RWPE1 (cell line): ENCODE measurements around the gene FOXP1.

Experiments
- CTCF ChIA-PET: fragments of 350-600 bp; sonication (Branson Sonifier 250); formaldehyde crosslinking; extraction: SDS; loops from one replicate; lab custom pipeline; 2021; lab: Yijun Ruan, JAX
- POLR2A ChIA-PET: fragments of 400-600 bp; formaldehyde crosslinking; extraction: SDS; loops from one replicate; lab custom pipeline; 2020; ENCODE audit warnings: antibody characterized with exemption; ENCODE audit not compliant: low non-redundant PET; lab: Yijun Ruan, JAX
- DNase-seq: peaks from one replicate; pipeline ENCODE4 v3.0.0; 2012; ENCODE audit warnings: low spot score
- H3K27ac ChIP-seq: fragments of 450-650 bp; 2 replicates; pipeline ENCODE4 v1.5.1; 2017
- TF ChIP-seq, protein P1 (sequence below): fragments of 450-650 bp; conservative IDR thresholded peaks from 2 replicates; pipeline ENCODE4 v1.5.1; 2017; ENCODE audit warnings: low read depth, mild to moderate bottlenecking

Gene FOXP1

GRCh38 chr3:71117572-71118247 is 465.8 kb downstream of the FOXP1 start:
- POLR2A ChIA-PET: no interaction called here
- CTCF ChIA-PET: no interaction called here
- TF ChIP-seq, protein P1, sequence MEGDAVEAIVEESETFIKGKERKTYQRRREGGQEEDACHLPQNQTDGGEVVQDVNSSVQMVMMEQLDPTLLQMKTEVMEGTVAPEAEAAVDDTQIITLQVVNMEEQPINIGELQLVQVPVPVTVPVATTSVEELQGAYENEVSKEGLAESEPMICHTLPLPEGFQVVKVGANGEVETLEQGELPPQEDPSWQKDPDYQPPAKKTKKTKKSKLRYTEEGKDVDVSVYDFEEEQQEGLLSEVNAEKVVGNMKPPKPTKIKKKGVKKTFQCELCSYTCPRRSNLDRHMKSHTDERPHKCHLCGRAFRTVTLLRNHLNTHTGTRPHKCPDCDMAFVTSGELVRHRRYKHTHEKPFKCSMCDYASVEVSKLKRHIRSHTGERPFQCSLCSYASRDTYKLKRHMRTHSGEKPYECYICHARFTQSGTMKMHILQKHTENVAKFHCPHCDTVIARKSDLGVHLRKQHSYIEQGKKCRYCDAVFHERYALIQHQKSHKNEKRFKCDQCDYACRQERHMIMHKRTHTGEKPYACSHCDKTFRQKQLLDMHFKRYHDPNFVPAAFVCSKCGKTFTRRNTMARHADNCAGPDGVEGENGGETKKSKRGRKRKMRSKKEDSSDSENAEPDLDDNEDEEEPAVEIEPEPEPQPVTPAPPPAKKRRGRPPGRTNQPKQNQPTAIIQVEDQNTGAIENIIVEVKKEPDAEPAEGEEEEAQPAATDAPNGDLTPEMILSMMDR: no peak
- peak overlapping the region; percentile 42; the same call in 1 of the 2 replicates for H3K27ac ChIP-seq
- no peak for DNase-seq

DNA sequence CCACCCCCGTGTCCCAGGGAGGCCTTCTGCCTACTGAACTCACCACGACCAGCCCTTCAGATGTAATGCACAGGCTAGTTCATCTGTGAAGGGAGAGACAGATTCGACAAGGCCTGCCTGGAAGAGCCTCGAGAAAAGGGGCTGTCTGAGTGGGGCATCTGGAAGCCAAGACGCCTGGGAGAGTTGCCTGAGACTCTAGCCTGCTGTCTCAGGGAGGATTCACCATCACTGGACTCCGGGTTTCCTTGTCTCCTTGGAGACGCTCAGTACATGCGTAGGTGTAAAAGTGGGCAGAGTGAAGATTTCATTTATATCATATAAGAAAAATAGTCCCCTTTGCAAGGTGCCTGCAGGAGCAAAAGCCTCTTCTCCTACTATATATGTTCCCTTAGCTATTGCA is 468.9 kb downstream of the FOXP1 start:
- H3K27ac ChIP-seq: no peak overlapping the region
- POLR2A ChIA-PET: no interaction called here
- CTCF ChIA-PET: no interaction called here
- DNase-seq: no peak
- TF ChIP-seq, protein P1: no peak

DNA sequence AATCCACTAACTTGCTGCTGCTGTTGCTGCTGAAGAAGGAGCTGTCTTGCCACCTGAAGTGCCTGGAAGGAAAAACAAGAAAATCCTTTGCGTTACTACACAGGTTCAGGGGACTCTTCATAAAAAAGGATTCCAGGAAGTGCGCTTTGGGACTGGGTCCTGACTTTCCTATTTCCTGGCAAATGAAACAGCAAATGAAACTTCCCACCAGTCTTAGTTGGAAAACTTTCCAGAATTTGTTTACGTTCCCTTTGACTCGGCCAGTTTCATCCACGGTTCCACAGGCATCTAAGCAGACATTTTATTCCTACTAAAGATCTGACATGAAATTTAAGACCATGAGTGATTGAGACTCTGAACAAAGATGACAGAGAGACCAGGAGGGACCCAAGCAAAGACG is 471.0 kb downstream of the FOXP1 start:
- DNase-seq: no peak
- TF ChIP-seq, protein P1: no peak
- POLR2A ChIA-PET: no interaction called here
- CTCF ChIA-PET: interaction anchor here (0.6 kb wide), 1 partner anchor 80 kb away, joined by 3 read pairs; no protein-coding TSS in a partner anchor
- no peak overlapping the region for H3K27ac ChIP-seq

DNA sequence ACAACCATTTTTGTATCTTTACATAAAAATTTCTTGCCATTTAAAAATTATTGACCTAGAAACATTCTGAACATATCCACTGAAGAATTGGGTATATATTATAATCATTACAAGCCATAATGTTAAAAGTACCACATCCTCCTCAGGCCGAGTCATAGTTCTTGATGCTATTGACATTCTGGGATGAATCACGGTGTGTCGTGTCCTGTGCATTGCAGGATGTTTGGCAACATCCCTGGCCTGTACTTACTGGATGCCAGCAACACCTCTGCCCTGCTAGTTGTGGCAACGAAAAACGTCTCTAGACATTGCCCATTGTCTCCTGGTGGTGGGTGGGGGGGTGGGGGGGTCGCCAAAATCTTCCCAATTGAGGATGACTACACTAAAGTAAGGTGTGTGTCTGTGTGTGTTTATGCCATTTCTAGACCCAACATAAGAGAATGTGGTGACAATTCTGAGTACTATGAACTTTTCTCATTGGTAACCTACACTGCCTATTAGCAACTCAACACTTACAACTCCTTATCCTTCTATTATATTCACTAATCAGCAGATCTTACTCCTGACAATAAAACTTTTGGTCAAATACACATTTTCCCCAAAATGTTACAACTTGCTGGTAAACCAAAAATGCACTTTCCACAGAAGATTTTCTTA is 471.6 kb downstream of the FOXP1 start:
- POLR2A ChIA-PET: no interaction called here
- TF ChIP-seq, protein P1: no peak
- H3K27ac ChIP-seq: peak overlapping the region; percentile 79
- peak; percentile 71 for DNase-seq
- CTCF ChIA-PET: no interaction called here

GRCh38 chr3:71110385-71111222 is 472.9 kb downstream of the FOXP1 start:
- POLR2A ChIA-PET: no interaction called here
- DNase-seq: no peak
- CTCF ChIA-PET: no interaction called here
- TF ChIP-seq, protein P1: no peak
- no peak overlapping the region for H3K27ac ChIP-seq

- TF ChIP-seq, protein P1: no peak
- no peak overlapping the region for H3K27ac ChIP-seq
- ChIA-PET POLR2A (no interaction called here), CTCF (no interaction called here)
- no peak for DNase-seq
Observed at GRCh38 chr3:71109977-71110285, 473.6 kb downstream of the FOXP1 start.
